Measurements from ENCODE around the gene KLC1. TPM values are rescaled to one million over a fixed set of nuclear protein-coding genes. Genes with fewer than 3 reads are reported as not detected.

Gene KLC1
- total and polyA plus RNA-seq, 2 of the 13 experiments (the other 11 are each of a cell fraction or from before 2014, with no cell fraction given), result 53.2 to 63.5 TPM

DNA sequence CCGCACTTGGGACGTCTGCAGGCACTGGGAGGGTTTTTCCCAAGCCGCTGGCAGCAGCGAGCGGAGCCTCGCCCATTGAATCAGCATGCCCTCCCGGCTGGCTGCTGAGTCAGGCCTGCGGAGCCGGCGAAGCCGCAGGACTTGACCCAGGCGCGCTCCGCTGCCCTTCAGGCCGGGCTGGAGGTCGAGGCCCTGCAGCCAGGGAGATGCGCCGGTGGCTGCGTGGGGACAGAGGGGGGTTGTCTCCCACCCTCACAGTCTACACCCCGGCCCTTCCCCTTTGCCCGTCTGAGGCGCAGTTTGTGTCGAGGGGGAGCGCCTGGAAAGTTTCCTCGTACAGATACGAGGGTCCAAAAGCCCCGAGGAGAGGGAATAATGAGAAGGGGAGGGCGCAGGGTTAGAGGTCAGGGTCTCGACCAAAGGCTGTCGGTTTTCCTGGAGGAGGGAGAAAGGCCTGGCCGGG is 759 bp upstream of the KLC1 start (continued):
- TF ChIP-seq TFDP1 (CRISPR knock-in tag; IDR thresholded peaks at IDR 0.05; ENCODE audit: borderline replicate concordance), result no peak; the same call in 1 of the 2 replicates
- TF ChIP-seq ZSCAN20 (CRISPR knock-in tag; IDR thresholded peaks at IDR 0.05; ENCODE audit: borderline replicate concordance), result no peak
- TF ChIP-seq MYNN (CRISPR knock-in tag; IDR thresholded peaks at IDR 0.05; ENCODE audit: low read depth), result no peak
- TF ChIP-seq, protein P1, sequence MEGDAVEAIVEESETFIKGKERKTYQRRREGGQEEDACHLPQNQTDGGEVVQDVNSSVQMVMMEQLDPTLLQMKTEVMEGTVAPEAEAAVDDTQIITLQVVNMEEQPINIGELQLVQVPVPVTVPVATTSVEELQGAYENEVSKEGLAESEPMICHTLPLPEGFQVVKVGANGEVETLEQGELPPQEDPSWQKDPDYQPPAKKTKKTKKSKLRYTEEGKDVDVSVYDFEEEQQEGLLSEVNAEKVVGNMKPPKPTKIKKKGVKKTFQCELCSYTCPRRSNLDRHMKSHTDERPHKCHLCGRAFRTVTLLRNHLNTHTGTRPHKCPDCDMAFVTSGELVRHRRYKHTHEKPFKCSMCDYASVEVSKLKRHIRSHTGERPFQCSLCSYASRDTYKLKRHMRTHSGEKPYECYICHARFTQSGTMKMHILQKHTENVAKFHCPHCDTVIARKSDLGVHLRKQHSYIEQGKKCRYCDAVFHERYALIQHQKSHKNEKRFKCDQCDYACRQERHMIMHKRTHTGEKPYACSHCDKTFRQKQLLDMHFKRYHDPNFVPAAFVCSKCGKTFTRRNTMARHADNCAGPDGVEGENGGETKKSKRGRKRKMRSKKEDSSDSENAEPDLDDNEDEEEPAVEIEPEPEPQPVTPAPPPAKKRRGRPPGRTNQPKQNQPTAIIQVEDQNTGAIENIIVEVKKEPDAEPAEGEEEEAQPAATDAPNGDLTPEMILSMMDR (CRISPR knock-in tag; IDR thresholded peaks at IDR 0.05), result no peak
- no peak for TF ChIP-seq ATM (IDR thresholded peaks at IDR 0.05; ENCODE audit: borderline replicate concordance)
- no peak for TF ChIP-seq ZNF550 (CRISPR knock-in tag; IDR thresholded peaks at IDR 0.05; ENCODE audit: borderline replicate concordance)
- no peak for TF ChIP-seq JUN (CRISPR knock-in tag; IDR thresholded peaks at IDR 0.05)
- TF ChIP-seq ZNF383 (CRISPR knock-in tag; IDR thresholded peaks at IDR 0.05; ENCODE audit: borderline replicate concordance), result no peak
- TF ChIP-seq SAP130 (CRISPR knock-in tag; IDR thresholded peaks at IDR 0.05; ENCODE audit: low read depth), result peak; percentile 68
- TF ChIP-seq, protein P2, sequence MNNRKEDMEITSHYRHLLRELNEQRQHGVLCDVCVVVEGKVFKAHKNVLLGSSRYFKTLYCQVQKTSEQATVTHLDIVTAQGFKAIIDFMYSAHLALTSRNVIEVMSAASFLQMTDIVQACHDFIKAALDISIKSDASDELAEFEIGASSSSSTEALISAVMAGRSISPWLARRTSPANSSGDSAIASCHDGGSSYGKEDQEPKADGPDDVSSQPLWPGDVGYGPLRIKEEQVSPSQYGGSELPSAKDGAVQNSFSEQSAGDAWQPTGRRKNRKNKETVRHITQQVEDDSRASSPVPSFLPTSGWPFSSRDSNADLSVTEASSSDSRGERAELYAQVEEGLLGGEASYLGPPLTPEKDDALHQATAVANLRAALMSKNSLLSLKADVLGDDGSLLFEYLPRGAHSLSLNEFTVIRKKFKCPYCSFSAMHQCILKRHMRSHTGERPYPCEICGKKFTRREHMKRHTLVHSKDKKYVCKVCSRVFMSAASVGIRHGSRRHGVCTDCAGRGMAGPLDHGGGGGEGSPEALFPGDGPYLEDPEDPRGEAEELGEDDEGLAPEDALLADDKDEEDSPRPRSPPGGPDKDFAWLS (CRISPR knock-in tag; IDR thresholded peaks at IDR 0.05; ENCODE audit: borderline replicate concordance), result no peak
- no peak for TF ChIP-seq ATF7 (IDR thresholded peaks at IDR 0.05)
- no peak for TF ChIP-seq ATF7 (CRISPR knock-in tag; IDR thresholded peaks at IDR 0.05)
- TF ChIP-seq ZEB1 (IDR thresholded peaks at IDR 0.05; ENCODE audit: insufficient replicate concordance, low read depth), result no peak
- TF ChIP-seq NFYC (CRISPR knock-in tag; IDR thresholded peaks at IDR 0.05), result no peak
- no peak for TF ChIP-seq SP140L (CRISPR knock-in tag; IDR thresholded peaks at IDR 0.05; ENCODE audit: borderline replicate concordance)
- no peak for TF ChIP-seq IKZF4 (CRISPR knock-in tag; IDR thresholded peaks at IDR 0.05; ENCODE audit: borderline replicate concordance, low read depth, not compliant biosample characterization)
- no peak for TF ChIP-seq SOX6 (IDR thresholded peaks at IDR 0.05)
- peak; percentile 10 for TF ChIP-seq SOX6 (CRISPR knock-in tag; IDR thresholded peaks at IDR 0.05)
- TF ChIP-seq MAZ (IDR thresholded peaks at IDR 0.05; ENCODE audit: borderline replicate concordance, low read depth, low read length), result no peak
- no peak for TF ChIP-seq MAZ (CRISPR knock-in tag; IDR thresholded peaks at IDR 0.05; ENCODE audit: low read depth)
- no peak for TF ChIP-seq ZBED4 (CRISPR knock-in tag; IDR thresholded peaks at IDR 0.05; ENCODE audit: borderline replicate concordance)
- TF ChIP-seq SP2 (CRISPR knock-in tag; IDR thresholded peaks at IDR 0.05), result peak; percentile 42; the same call in 1 of the 2 replicates
- no peak for TF ChIP-seq ZNF790 (CRISPR knock-in tag; IDR thresholded peaks at IDR 0.05; ENCODE audit: borderline replicate concordance)
- TF ChIP-seq ONECUT2 (CRISPR knock-in tag; IDR thresholded peaks at IDR 0.05), result no peak

All from HepG2 (cell line).